GM12891 (cell line): ENCODE measurements around the gene FMNL1.

Experiments
- POLR2A ChIP-seq: IDR thresholded peaks from 2 replicates; pipeline ENCODE4 v1.6.1; 2011; ENCODE audit warnings: low read depth, low read length, control low read depth
- POLR2AphosphoS5 ChIP-seq: IDR thresholded peaks from 2 replicates; pipeline ENCODE4 v1.6.1; 2011; ENCODE audit warnings: low read depth, low read length, control low read depth
- TAF1 ChIP-seq: IDR thresholded peaks from 2 replicates; pipeline ENCODE4 v1.6.1; 2011; ENCODE audit warnings: low read depth, low read length, control low read depth

DNA sequence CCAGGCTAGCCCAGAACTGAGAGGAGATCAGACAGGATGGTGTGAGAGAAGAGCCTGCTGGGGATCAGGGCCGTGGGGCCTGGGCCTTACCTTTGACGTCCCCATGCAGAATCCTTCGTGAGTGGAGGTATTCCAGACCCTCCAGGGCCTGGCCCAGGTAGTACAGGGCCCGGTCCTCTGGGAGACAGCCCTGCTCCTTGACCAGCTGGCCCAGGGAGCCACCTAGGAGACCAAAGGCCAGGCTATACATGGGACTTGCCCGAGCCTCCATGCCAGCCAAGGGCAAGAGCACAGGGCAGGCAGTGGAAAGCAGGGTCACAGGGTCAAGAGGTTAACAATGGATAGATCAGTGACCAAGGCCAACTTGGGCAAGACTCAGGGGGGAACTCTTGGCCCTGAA, 52.3 kb downstream of the FMNL1 start:
- TF ChIP-seq POLR2A = no peak; the same call in 1 of the 2 replicates
- TF ChIP-seq POLR2AphosphoS5 = no peak
- no peak for TF ChIP-seq TAF1
